Measurements from ENCODE around the gene SCP2.
"Not testable (repeated sequence)": the region's sequence is repeated elsewhere in the genome, so short reads cannot be mapped to it uniquely, and the experiment has no call there.

The SCP2 gene

GRCh38 chr1:52967666-52968065, 40.6 kb downstream of the SCP2 start:
- DNase-seq (ENCODE audit: low spot score) (no peak), FAIRE-seq (no peak)

GRCh38 chr1:52969234-52969633, 42.2 kb downstream of the SCP2 start:
- DNase-seq (ENCODE audit: low spot score); FAIRE-seq: not testable (repeated sequence)

- DNase-seq (ENCODE audit: low spot score) = no peak
- peak; percentile 59 for FAIRE-seq
Observed at GRCh38 chr1:52970149-52970548, 43.1 kb downstream of the SCP2 start.

GRCh38 chr1:52973841-52974240, 46.8 kb downstream of the SCP2 start:
- DNase-seq (ENCODE audit: low spot score) (no peak), FAIRE-seq (no peak)

- no peak for FAIRE-seq
Observed at GRCh38 chr1:52976183-52977035, 49.3 kb downstream of the SCP2 start.

GRCh38 chr1:52978045-52978444, 51.0 kb downstream of the SCP2 start:
- DNase-seq (ENCODE audit: low spot score) (no peak), FAIRE-seq (no peak)

More at GRCh38 chr1:52976183-52977035, 49.3 kb downstream of the SCP2 start:
- no peak for DNase-seq (ENCODE audit: low spot score)

- DNase-seq (ENCODE audit: low spot score); FAIRE-seq: not testable (repeated sequence)
Observed at GRCh38 chr1:52992733-52993132, 65.7 kb downstream of the SCP2 start.

GRCh38 chr1:52994656-52995055, 67.6 kb downstream of the SCP2 start:
- no peak for FAIRE-seq
- no peak for DNase-seq (ENCODE audit: low spot score)

GRCh38 chr1:52996653-52997052, 69.6 kb downstream of the SCP2 start:
- DNase-seq (ENCODE audit: low spot score) = no peak
- FAIRE-seq = no peak

GRCh38 chr1:53001128-53001527, 74.1 kb downstream of the SCP2 start:
- no peak for DNase-seq (ENCODE audit: low spot score)
- no peak for FAIRE-seq

GRCh38 chr1:53006612-53007011, 79.5 kb downstream of the SCP2 start:
- FAIRE-seq; DNase-seq (ENCODE audit: low spot score): not testable (repeated sequence)

- FAIRE-seq; DNase-seq (ENCODE audit: low spot score): not testable (repeated sequence)
Observed at GRCh38 chr1:53010247-53010646, 83.2 kb downstream of the SCP2 start.

- FAIRE-seq (no peak), DNase-seq (ENCODE audit: low spot score) (no peak)
Observed at GRCh38 chr1:53011175-53011574, 84.1 kb downstream of the SCP2 start.

- FAIRE-seq (peak; percentile 84), DNase-seq (ENCODE audit: low spot score) (peak; percentile 82)
Observed at GRCh38 chr1:53014791-53015507, 87.9 kb downstream of the SCP2 start.

GRCh38 chr1:53015508-53015860, 88.4 kb downstream of the SCP2 start:
- FAIRE-seq (no peak), DNase-seq (ENCODE audit: low spot score) (no peak)

GRCh38 chr1:53016705-53017104, 89.6 kb downstream of the SCP2 start:
- FAIRE-seq = no peak
- DNase-seq (ENCODE audit: low spot score) = no peak

- DNase-seq (ENCODE audit: low spot score) (no peak), FAIRE-seq (no peak)
Observed at GRCh38 chr1:53020588-53020987, 93.5 kb downstream of the SCP2 start.

GRCh38 chr1:53022179-53022578, 95.1 kb downstream of the SCP2 start:
- DNase-seq (ENCODE audit: low spot score) (no peak), FAIRE-seq (no peak)

- FAIRE-seq (no peak), DNase-seq (ENCODE audit: low spot score) (no peak)
Observed at GRCh38 chr1:53023546-53023945, 96.5 kb downstream of the SCP2 start.

GRCh38 chr1:53024117-53024516, 97.0 kb downstream of the SCP2 start:
- DNase-seq (ENCODE audit: low spot score) (no peak), FAIRE-seq (no peak)

- FAIRE-seq (no peak), DNase-seq (ENCODE audit: low spot score) (peak; percentile 38)
Observed at GRCh38 chr1:53025034-53025768, 98.1 kb downstream of the SCP2 start.

- DNase-seq (ENCODE audit: low spot score) (no peak), FAIRE-seq (no peak)
Observed at GRCh38 chr1:53025769-53026112, 98.7 kb downstream of the SCP2 start.

Measured in RCC 7860 (cell line).